Colon (tissue), 2 donors: ENCODE measurements around the gene RTP5.
"Not testable (repeated sequence)": the region's sequence is repeated elsewhere in the genome, so short reads cannot be mapped to it uniquely, and the experiment has no call there.

ENCODE experiments used
- FAIRE-seq: peaks from 2 replicates; lab custom pipeline; 2012; peaks lifted over from hg19 to GRCh38; lab: Jason Lieb, UNC
- donor health status: control.
- donor health status: control.

The RTP5 gene

DNA sequence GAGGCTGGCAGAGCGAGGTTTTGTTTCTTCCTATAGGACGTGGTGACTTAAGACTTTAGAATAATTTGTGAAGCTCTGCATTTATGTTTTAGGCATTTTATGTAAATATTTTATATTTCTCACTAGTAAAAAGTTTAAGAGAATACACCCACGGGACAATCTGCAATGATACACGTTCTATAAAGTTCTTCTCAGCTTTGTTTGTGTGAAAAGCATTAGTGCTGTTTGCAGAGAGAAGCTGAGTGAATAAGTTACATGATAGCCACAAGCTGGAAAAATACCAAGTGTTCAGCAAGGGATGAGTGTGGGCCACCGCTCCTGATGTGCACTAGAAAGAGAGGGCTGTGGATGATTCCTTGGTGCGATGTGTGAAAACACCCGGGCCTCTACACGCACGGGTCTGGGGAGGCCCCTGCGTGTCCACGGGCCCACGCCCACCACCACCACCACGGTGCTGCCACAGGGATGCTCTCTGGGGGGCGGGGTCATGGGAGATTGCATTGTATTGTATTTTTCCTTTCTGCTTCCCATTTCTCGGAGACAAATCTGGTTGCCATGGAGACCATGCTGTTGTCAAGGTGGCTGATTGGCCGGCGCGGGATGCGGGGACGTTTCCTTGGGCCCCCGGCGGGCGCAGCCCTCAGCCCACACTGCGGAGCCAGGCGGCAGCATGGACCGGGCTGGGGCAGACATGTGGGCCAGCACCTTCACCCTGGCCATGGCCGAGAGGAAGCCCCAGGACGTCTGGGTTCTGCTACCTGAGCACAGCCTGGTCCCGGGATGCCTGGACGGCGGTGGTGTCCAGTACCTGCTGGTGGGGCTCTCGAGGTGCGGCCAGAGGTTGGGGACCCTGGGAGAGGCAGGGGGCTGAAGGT lies at the start of gene RTP5:
RTP5 (plus strand) TSS at position 643 of the 875 bp plus-strand sequence; CDS start at position 671, 28 bp downstream.
- FAIRE-seq: no peak

DNA sequence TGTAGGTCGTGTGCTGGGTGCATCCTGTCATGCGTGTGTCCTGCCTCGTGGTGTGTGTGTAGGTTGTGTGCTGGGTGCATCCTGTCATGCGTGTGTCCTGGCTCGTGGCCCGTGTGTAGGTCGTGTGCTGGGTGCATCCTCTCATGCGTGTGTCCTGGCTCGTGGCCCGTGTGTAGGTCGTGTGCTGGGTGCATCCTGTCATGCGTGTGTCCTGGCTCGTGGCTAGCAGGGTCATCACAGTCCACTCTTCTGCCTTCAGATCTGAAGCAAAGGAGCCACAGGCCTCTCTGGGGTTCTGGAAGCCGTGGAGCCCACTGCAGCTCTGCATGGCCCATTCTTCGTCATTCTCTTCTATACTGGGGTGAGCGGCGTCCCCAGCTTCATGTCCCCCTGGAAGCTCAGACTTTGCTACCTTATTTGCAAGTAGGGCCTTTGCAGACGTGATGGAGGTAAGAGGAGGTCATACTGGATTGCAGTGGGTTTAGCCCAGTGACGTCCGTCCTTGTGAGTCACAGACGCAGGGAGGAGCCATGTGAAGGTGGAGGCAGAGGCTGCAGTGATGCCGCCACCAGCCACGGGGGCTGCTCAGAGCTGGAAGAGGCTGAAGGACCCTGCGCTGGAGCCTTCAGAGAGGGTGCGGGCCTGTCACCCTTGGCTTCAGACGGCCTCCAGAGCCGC lies 49.4 kb upstream of the RTP5 start:
- FAIRE-seq: not testable (repeated sequence)

DNA sequence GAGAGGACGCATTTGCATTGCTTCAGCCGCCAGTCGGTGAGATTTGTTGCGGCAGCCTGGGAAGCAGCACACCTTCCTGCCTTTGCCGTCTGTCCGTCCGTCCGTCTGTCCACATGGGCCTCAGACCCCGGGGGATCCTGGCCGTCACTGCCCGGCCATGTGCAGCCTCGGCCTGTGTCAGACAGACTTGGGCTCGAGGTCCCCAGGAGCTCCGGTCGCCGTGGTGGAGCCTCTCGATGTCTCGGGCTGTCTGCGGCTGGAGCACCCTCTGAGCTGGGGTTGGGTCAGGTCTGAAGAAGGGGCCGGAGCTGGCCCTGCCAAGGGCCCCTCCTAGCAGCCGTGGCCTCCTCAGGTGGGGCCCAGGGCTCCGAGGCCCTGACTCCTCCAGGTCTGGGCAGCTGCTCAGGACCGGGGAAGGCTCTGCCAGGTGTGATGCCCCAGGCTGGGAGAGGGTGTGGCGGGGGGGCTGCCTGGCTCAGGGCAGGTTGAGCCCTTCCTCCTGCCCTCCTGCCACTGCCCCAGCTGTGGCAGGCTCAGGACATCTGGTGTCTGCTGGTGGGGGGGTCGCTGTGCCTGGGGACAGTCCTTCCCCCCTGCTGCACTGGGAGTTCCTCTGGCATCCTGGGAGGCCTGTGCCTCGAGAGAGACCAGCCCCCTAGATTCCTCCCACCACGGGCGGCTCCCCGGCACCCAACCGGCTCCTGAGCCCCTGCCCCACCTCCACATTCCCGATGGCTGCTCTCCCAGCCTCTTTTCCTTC lies 48.7 kb upstream of the RTP5 start:
- no peak for FAIRE-seq

DNA sequence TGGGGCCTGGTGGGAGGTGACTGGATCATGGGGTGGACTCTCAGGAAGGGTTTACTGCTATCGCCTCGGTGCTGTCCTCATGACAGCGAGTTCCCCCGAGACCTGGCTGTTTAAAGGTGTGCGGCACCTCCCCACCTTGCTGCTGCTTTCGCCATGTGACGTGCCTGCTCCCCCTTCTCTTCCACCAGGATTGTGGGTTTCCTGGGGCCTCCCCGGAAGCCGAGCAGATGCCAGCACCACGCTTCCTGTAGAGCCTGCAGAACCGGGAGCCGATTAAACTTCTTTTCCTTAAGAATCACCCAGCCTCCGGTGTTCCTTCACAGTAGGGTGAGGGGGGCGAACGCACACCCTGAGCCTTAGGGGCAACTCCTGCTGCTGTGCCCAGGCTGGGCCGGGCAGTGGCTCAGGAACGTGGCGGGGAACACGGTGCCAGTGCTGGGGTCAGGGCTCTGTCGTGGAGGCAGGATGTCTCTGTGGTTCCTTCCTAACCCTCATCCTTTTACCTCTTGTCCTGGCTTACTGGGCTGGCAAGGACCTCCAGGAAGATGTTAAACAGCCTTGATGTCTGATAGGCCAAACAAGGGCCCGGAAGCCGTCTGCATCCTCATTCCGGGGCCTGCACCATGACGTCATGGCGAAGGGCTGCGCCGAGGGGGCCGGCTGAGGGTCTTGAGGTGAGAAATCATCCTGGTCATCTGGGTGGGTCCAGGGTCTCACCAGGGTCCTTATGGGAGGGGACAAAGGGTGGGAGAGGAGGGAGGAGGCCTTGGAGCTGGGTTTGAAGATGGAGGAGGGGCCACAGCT lies 47.9 kb upstream of the RTP5 start:
- no peak for FAIRE-seq

DNA sequence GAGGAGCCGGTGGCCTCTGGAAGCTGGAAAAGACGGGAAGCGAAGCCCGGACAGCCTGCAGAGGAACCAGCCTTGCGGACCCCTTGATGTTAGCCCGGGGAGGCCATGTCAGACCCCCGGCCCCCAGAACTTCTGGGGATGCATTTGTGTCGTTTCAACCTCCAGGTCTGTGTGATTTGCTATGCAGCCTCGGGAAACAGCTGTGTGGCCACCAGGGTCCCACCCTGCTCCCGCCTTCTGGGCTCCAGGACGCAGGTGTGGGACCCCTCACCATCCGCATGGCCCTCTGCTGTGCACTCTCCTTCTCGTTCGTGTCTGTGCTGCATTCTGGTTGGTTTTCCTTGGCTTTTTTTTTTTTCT lies 47.3 kb upstream of the RTP5 start:
- FAIRE-seq: no peak

DNA sequence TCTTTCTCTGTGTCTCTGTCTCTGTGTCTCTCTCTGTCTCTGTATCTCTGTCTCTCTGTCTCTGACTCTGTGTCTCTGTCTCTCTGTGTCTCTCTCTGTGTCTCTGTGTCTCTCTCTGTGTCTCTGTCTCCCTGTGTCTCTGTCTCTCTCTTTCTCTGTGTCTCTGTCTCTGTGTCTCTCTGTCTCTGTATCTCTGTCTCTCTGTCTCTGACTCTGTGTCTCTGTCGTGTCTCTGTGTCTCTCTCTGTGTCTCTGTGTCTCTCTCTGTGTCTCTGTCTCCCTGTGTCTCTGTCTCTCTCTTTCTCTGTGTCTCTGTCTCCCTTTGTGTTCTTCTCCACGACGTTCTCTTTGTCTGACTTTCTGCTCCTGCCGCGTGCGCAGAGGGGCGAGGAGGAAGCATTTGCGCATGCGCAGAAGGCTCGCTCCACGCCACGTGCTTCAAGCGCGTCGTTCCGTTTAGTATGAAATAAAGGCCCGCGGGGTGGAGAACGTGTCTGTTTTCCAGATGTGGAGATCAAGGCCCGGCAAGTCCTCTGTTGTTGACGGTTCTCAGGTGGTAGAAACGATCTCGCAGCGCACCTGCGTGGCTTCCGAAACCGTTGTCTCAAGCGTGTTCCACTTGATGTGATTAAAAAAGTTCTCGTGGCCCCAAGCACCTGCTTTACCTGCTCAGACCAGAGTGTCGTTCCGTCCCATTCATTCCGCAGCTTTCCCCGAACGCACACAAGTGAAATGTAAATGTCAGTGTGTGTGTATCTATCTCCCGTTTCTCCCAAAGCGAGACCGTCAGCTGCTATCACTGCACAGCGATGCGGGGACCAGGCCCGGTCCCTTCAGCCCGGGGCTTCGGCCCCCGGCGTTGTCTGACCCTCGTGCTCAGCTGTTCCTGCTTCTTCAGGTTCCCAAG lies 45.7 kb upstream of the RTP5 start:
- FAIRE-seq: not testable (repeated sequence)

DNA sequence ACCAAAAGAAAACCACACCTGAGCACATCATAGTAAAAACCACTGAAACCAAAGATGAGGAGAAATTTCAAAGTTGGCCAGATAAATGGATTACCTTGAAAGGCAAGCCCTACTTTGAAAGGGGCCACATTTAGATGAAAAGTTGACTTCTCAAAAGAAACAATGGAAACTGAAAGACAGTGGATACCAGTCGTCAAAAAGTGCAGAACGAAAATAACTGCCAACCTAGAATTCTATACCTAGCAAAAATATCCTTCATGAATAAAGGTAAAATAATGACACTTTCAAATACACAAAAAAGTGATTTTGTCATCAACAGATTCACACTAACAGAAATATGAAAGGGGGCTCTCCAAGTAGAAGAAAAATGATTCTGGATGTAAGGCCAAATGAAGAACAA lies 42.1 kb upstream of the RTP5 start:
- no peak for FAIRE-seq

DNA sequence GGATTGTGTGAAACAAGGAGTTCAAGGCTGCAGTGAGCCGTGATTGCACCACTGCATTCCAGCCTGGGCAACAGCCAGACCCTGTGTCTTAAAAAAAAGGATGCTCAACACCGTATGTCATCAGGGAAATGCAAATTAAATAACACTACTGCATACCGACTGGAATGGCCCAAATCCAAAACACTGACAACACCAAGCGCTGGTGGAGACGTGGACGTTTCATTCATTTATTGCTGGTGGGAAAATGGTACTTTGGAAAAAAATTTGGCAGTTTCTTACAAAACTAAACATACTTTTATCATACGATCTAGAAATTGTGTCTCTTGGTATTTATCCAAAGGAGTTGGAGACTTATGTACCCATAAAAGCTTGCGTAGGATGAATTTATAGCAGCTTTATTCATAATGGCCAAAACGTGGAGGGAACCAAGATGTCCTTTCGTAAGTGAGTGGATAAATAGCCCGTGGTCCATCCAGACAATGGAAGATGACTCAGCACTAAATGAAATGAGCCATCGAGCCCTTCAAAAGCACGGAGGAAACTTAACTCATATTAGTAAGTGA lies 36.3 kb upstream of the RTP5 start:
- no peak for FAIRE-seq

DNA sequence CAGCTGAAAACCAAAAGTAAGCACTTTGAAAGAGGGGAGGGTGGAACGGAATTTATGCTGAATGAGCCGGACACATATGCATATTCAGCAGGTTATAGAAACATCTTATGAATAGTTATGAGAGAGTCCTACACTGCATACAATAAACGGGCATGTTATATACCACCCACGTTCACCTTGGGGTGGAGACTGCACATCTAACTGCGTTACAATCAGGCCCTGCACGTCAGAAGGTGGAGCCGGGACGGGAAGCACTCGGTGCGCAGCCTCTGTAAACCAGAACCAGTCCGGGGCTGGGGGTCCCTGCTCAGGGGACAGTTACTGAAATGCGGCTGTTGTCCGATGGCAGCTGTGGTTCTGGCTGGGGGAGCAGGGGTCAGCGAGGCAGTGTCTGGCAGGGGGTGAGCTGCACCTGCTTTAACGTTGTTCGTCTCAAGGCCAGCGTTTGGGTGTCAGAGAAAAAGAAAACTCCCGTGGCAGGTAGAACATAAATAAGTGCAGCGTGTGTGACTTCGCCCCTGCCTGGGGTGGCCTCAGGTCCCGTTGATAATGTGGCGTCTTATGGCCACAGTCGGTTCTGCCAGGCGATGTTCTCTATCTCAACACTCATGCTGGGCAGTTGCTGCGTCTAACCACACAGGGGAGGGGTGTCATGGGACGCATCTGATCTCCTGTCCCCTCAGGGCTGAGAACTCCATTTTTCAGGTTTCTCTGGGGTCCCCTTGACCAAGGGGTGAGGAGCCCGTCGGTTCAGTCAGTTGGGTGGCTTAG lies 35.6 kb upstream of the RTP5 start:
- not testable (repeated sequence) for FAIRE-seq

DNA sequence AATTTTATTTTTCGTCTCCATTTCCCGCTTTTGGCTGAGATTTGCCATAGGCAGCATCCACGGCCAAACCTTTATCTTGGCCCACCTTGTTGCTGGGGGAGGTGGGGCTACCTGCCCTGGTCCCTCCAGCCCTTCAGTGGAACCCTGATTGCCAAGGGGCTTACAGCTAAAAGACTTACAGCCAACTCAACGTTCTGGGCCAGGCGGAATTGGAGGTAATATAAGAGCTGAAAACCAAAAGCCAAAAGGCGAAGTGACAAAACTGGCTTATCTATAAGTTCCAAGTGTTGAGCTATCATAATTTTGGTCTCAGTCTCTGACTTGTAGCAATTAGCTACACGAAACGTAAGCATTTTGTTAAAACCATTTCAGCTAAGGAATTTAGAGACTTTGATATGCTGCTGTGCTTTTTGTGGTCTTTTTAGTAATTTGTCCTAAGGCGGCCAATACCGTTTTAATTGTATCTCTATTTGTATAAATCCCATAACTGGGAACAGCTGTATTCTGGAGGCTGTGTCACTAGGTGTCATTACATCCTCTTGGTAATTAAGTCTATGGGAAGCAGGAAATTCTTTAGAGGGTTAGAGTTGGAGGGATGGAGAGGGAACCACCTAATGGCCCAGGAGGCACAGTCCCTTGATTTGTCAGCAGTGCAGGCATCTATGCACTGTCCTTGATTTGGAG lies 34.9 kb upstream of the RTP5 start:
- no peak for FAIRE-seq

DNA sequence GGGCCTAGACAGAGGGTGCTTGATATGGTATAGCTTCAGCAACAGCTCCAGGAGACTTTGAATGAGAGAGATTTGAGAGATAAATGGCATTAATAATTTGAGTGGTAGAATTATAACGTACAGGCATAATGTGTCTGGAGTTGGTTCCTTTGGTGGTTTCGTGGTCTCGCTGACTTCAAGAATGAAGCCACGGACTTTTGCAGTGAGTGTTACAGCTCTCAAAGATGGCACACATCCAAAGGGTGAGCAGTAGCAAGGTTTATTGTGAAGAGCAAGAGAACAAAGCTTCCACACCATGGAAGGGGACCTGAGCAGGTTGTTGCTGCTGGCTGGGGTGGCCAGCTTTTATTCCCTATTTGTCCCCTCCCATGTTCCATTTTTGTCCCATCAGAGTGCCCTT lies 33.9 kb upstream of the RTP5 start:
- FAIRE-seq: no peak

DNA sequence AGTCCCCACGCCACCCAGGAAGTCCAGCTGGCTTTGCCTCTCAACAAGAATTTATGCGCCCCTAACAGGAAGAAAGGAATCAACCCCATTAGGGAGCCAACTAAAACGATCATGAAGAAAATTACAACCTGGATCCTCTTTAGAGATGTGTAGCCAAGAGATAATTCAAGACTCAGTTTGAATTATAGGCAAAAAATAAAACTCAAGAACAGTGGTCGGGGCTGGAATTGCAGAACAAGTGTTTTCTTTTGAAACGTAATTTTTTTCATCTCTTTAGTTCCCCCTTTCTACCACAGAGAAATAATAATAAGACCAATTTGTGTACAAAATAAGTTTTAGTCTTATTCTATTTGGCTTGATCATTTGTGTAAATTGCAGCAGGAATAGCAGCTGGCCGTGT lies 33.2 kb upstream of the RTP5 start:
- FAIRE-seq: no peak

DNA sequence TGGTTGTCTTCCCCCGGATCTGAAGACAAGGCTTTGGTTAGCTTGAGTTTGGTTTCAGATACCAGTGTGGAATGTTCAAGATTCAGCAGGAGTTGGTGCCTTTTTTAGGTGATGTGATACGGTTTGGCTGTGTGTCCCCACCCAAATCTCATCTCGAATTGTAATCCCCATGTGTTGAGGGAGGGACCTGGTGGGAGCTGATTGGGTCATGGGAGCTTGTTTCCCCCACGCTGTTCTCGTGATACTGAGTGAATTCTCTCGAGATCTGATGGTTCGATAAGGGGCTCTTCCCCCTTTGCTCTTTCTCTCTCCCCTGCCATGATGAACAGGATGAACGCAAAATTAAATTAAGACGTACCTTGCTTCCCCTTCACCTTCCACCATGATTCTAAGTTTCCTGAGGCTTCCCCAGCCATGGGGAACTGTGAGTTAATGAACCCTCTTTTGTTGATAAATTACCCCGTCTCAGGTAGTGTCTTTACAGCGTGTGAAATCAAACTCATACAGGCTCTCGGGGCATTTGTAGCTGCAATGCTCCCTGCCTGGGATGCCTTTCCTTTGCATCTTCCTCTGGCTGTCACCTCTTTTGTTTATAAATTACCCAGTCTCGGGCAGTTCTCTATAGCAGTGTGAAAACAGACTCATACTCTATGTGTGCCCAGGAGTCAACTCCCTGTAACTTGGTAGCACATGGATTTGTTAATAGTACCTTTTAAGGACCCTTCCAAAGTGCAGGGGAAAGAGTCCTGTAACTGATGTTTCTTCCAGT lies 32.1 kb upstream of the RTP5 start:
- FAIRE-seq: no peak

DNA sequence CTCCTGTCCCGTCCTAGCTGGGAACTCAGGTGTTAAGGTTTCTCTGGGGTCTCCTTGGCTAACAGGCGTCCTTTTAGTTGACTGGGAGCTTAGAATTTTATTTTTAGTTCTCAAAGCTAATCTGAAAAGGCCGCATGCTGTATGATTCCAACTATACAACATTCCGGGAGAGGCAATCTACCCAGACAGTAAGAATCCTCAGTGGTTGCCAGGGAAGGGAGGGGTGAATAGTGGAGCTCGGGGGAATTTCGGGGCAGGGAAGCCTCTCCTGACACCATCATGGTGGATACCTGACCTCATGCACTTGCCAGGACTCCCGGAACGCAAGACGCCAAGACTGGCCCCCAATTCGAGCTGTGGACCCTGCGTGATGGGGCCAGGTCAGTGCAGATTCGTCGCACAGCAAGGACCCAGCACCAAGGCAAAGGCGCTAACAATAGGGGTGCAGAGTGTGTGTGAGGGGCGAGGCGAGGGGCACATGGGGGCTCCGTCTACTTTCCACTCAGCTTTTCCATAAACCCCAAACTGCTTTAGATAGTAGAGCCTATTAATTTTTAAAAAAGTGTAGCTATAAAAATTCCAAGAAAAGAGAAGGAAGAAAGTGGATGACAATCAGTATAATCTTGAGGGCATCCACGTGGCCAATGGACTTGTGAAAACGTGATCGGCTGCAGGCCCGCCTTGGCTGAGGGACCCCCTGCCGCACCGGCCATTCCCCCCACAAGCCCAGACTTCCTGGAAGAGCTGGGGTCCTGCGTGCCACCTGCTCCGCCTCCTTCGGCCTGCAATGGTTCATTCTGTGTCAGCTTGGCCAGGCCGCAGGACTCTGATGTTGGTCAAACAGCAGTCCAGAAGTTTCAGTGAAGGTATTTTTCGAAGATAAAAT lies 28.1 kb upstream of the RTP5 start:
- FAIRE-seq: no peak

DNA sequence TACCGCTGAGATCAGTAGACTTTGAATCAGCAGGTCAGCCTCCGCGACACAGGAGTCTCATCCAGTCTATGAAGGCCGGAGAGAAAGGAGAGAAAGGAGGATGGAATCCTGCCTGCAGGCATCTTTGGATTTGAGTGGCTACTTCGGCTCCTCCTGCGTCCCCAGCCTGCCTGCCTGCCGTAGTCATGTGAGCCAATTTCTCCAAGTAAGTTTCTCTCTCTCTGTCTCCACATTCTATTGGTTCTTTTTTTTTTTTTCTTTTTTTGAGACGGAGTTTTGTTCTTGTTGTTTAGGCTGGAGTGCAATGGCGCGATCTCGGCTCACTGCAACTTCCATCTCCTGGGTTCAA lies 27.5 kb upstream of the RTP5 start:
- no peak for FAIRE-seq

DNA sequence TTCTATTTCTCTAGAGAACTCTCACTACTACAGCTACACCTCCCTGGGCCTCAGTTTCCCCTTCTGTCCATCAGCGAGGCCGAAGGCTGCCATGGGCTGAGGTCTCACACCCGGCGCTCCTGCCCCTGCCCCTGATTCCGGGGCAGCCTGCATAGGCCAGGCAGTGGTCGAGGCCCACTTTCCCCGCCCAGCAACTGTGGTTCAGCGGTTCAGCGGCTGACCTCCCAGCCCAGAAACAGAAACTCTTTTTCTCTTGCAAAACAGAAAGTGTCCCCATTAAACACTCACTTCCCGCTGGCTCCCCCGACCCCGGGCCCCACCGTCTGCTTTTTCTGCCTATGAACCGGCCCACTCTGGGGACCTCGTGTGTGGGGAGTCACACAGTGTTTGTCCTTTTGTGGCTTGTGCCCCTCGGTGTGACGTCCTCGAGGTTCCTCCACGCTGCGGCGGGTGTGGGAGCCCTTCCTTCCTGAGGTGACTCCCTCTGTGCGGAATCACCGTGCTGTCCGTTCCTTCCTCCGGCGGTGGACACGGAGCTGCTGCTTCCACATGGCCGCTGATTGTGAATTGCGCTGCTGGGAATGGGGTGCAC lies 26.8 kb upstream of the RTP5 start:
- no peak for FAIRE-seq
